NOMO-1 treated with DMSO at 0.1 percent for 48 hours (cell line): ENCODE data around the gene CEP164.

ENCODE experiments used
- DNase-seq: peaks from one replicate; lab custom pipeline; 2025; ENCODE audit not compliant: unreplicated experiment; lab: John Stamatoyannopoulos, UW

Gene CEP164

GRCh38 chr11:117356126-117356890, 28.7 kb downstream of the CEP164 start:
- no peak for DNase-seq

DNA sequence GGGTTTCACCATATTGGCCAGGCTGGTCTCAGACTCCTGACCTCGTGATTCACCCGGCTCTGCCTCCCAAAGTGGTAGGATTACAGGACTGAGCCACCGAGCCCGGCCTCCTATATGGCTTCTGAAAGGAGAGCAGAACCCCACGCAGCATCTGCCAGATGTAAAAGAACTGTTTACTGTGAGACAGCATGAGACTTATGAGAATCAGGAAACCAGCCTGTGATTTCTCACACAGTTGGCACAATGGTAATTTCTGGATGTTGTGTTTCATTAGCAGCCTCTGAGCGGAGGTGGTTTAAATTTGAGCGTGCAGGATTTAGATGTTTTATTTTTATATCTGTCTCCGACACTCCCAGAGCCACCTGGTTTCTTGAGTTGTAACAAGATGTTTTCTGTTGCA, 33.8 kb downstream of the CEP164 start:
- no peak for DNase-seq

DNA sequence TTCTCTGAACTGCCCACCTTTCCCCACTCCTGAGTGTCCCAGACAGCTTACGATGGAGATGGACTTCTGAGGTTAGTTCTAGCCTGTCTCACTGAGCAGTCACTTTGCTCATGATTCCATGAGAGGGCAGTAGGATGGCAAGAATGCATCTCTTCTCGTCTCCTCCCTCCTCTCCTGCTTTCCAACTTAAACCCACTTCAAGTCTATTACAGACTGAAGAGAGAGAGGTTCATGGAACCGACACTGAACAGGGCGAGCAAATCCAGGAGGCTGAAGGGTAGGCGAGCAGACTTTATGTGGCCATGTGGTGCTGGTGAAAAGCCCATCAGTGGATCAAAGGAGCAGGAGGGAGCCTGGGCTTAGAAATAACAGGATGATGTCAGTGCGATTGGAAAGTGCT, 38.6 kb downstream of the CEP164 start:
- DNase-seq = no peak

DNA sequence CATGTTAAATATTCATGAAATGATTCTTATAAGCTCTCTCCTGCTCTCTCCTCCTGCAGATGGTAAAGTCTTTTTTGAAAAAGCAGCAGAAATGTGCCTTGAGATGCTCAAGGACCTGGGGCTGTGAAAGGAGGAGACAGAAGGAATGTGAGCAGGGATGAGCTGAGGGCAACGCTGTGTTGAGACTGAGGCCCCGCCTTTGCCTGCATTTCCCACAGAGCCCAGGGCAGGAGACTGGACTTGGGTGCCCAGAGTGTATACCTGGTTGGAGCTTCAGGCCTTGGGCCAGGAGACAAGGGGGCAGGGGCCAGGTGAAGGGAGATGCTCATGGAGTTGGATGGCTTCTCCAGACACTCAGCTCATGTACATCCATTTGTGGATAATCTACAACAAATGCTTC, 39.2 kb downstream of the CEP164 start:
- no peak for DNase-seq

DNA sequence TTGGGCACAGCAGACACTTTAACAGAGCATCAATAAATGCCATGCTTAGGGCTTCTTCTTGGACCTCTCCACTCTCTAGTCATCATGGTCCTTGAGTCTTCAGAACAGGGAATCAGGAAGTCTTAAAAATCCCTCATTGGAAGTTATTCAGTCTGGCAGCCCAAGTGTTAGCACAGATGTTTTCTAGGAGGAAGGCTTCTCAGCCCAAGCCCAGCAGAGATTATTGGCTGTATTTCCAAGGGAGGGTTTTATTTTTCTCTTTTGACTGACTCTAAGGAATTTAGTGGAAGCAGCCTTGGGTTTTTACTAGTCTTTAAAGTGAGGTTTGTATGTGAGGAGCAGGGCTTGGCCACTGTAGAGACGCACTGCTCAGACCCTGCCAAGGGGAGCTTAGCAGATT, 41.9 kb downstream of the CEP164 start:
- no peak for DNase-seq

DNA sequence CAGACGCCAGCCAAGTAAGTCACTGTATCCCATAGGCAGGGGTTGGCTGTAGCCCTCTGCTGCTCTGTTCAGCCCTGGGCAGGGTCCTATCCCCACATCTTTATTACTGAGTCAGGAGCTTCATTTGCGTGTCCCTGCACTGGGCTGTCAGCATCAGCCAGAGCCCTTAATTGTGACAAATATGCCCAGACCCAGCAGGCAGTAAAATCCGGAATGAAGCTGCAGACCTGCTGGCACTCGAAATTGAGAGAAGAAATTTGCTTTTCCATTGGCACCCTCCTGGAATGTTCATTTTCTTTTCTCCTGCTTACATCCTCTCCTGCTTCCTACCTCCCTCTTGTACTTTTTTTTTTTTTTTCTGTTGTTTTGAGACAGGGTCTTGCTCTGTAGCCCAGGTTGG, 43.8 kb downstream of the CEP164 start:
- DNase-seq = no peak

DNA sequence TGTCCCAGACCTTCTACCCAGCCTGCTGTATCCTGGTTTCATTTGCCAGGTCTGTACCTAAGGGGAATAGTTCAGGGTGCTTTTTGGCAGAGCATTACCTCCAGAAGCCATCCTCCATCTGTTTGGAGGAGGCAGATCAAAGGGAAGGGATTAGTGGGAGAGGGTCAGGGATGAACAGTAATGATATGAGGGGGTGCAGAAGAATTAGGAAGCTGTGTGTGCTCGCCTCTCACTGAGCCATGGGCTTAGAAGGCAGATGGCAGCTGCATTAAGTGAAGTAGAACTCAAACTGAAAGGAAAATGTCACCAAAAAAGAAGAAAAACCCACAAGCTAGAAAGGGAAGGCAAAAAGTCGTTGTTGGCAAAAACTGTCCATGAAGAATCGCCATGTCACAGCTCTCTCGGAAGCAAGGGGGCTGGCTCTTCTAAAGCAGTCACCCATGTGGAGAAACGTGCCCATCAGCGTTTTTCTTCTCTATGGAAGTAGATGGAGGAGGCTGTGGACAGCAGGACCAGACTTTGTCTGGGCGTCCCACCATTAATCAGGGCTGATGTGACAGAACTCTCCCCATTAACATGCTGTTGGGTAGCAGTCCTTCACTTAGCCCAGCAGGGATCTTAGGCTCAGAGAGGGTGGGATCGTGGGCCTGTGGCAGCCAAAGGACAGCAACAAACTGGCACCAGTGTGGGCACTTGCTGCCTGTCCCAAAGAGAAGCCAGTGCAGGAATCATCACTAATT, 46.8 kb downstream of the CEP164 start:
- DNase-seq = no peak

- DNase-seq = no peak
These were observed 48.3 kb downstream of the CEP164 start for GRCh38 chr11:117375960-117376359.

- no peak for DNase-seq
These were observed 48.9 kb downstream of the CEP164 start for GRCh38 chr11:117376517-117376916.

DNA sequence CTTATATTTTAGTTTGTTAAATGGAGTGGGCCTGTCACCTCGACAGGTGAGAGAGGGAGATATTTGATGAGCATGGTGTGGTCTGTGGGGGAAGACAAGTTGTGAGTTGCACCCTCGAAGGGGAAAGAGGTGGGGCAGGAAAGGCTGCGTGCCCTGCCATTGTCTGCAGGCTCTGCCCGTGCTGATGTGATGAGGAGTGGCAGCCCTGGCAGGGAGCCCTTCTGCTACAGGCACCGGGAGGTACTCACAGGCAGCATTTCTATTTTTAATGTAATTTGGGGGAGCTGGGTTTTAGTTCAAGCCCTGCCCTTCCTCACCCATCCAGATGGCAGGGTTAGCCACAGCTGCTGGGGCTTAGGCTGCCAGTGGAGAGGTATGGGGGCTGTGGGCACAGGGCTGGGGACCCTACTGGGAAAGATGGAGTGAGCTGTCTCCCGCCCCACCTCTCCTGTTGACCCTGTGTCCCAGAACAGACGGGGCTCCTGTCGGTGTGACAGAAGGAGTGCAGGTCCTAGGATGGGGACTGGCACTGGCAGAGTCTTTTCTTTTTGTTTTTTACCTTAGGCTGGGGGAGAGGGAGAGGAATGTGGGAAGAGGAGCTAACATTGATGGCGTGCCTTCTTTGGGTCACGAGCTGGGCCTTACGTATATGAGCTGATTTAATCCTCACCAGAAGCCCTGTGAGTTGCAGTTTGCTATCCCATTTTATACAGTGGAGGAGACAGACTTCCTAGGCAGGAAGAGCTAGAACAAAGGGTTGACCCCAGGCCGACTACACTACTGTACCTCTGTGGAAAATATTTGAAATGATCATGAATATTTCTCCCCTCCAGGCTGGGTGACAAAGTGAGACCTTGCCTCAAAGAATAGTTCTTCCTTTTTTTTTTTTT, 51.6 kb downstream of the CEP164 start:
- DNase-seq = no peak

DNA sequence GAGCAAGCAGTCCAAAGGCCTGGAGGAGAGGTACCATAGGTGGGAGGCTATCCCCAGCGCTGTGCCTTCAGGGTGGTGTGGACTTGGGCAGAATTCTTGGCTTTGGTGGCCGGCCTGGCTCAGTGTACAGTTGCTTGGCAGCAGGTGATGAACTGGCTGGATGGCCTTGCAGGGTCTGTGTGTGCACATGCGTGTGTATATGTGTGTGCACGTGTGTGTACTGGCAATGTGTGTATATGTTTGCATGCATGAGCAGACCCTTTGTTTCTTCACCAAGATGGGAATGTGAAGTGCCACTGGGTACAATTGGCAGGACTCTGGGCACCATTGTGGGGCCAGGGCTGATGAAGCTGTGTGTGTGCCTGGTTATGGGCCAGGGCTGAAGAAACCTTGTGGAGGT, 53.0 kb downstream of the CEP164 start:
- DNase-seq = no peak

DNA sequence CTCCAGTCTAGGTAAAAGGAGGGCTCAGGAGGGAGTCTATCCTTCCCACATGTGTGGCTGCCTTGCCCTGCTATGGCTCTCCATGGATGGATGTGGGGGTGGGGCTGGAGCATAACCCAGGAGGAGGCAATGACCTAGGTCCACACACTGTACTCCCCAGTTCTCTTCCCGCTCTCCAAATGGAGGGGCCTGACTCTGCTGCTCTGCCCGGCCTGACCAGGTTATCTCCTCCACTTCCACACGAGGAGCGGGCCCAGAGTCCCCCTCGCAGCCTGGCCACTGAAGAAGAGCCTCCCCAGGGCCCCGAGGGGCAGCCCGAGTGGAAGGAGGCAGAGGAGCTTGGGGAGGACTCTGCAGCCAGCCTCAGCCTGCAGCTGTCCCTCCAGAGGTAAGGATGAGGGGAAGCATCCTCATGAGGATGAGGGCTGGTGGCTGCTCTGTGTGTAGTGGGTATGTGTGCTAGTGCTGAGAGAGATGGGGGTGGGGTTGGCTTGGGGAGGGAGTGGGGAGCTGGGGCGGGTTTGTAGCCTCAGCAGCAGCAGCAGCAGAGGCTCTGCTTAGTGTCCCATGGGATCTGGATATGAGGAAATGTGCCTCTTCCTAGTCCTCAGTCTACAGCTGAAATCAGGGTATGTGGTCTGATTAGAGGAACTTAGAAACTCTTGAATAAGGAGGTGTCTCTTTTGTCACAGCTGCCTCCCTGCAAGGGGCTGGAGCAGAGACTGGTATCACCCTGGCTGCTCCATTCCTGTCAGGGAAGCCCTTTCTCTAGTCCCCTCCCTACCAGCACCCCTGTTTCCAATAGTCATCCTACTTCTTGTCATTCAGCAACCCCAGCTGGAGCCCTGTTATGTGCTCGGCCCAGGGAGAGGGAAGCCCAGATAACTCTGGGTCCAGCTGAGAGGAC, 54.1 kb downstream of the CEP164 start:
- DNase-seq = no peak

DNA sequence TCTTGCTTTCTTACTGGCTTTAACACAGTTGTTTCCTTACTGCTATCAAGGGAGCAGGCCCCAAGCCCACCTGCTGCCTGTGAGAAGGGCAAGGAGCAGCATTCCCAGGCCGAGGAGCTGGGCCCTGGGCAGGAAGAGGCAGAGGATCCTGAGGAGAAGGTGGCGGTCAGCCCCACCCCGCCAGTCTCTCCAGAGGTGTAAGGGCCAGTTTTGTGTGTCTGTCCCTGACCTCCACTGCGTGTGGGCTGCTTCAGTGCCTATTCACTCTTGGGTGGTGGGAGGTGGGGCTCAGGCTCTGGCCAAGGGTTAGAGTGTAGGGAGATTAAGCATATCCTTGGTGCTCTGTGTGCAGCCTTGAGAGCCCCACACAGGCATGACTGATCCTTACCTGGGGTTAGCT, 55.1 kb downstream of the CEP164 start:
- no peak for DNase-seq

DNA sequence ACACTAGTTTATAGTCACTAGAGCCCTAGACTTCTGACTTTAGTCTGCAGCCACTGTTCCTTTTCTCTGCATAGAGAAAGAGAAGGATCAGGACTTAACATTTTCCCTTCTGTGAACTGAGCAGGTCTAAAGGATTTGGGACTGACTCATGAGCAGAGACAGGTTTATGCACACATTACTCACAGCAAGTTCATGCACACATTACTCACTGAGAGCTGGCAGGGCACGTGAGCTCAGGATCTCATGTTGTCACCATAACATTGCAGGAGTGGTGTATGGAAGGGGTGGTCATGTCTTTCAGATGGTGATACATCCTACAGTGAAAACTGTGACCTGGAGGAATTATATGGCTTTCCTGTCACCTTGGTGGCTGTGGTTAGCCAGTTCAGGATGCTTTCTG, 56.4 kb downstream of the CEP164 start:
- no peak for DNase-seq

DNA sequence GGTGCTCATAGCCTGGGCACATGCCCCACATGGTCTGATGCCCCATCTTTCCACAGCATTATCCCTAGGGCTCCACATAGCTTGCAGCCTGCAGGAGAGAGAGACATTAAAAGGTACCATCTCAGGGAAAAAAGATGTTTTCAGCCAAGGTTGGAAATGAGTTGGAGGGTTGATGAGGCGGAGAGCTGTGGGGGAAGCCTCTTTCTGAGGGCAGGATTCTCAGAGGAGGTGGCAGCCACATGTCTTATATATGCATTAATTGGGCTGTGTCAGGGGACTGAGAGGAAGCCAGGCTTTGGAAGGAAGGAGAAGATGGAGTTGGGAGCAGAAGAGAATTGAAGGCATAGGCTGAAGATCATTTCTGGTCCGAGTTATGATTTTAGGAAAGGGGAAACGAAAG, 57.8 kb downstream of the CEP164 start:
- no peak for DNase-seq

- DNase-seq = no peak
These were observed 58.3 kb downstream of the CEP164 start for GRCh38 chr11:117385906-117386305.

DNA sequence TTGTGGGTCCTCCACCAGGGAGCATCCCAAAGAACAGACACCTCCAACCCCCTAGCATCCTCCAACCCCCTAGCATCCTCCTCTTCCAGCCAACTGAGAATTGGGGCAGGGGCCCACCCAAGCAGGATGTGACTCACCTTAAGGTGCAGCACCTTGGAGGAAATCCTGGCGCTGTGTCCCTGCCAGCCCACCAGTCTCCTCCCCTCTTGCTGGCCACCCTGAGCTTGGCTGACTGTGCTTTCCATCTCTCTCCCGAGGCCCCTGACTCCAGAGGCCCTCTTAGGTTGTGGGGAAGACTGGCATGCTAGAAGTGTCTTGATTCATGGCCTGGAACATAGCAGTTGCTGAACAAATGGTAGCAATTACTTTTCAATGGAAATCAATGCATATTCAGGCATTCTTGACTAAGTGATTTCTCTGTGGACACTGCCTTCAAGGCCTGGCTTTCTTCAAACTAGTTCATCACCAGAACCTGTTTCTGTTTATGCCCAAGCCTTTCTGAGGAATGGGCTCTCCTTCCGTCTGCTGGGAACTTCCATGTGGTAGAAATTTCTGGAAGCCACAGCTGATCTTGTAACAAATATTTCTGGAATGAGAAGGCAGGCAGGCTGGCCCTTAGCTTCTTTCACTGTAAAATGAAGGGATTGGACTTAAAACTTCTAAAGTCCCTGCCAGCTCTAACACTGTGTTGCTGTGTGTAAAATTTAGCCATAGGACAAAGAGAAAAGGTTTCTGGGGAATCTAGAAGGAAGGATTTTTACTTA, 60.5 kb downstream of the CEP164 start:
- DNase-seq = no peak

GRCh38 chr11:117390743-117391142, 63.1 kb downstream of the CEP164 start:
- no peak for DNase-seq

GRCh38 chr11:117391181-117391580, 63.5 kb downstream of the CEP164 start:
- no peak for DNase-seq
